IPS-15b (cell line): ENCODE results near the gene ERI2.
"Not testable (repeated sequence)": the region's sequence is repeated elsewhere in the genome, so short reads cannot be mapped to it uniquely, and the experiment has no call there.

Experiments used
- H3K27me3 ChIP-seq: one replicate; pipeline ENCODE4 v1.6.1; 2013; ENCODE audit warnings: low read length; ENCODE audit not compliant: control insufficient read depth, insufficient read depth
- H3K36me3 ChIP-seq: one replicate; pipeline ENCODE4 v1.6.1; 2013; ENCODE audit warnings: low read length; ENCODE audit not compliant: control insufficient read depth, insufficient read depth
- H3K4me1 ChIP-seq: one replicate; pipeline ENCODE4 v1.6.1; 2013; ENCODE audit warnings: mild to moderate bottlenecking, low read length; ENCODE audit not compliant: control insufficient read depth, insufficient read depth
- H3K4me3 ChIP-seq: one replicate; pipeline ENCODE4 v1.5.1; 2013; ENCODE audit warnings: low read depth, low read length
- H3K9ac ChIP-seq: one replicate; pipeline ENCODE4 v1.6.1; 2013; ENCODE audit warnings: low read depth, mild to moderate bottlenecking, low read length
- H3K9me3 ChIP-seq: one replicate; pipeline ENCODE4 v1.6.1; 2013; ENCODE audit warnings: mild to moderate bottlenecking, low read length; ENCODE audit not compliant: control insufficient read depth, insufficient read depth

The ERI2 gene

GRCh38 chr16:20781697-20782096 lies 24.6 kb downstream of the ERI2 start:
- Histone ChIP-seq H3K4me1 (no peaks in the 10 kb centered on the region), H3K36me3 (no peaks in the 10 kb centered on the region), H3K27me3 (no peaks in the 10 kb centered on the region), H3K9me3 (no peaks in the 10 kb centered on the region), H3K4me3 (no peak overlapping the region), H3K9ac (no peak overlapping the region)

- Histone ChIP-seq H3K9ac (no peak overlapping the region), H3K4me1 (no peaks in the 10 kb centered on the region), H3K27me3 (no peaks in the 10 kb centered on the region), H3K36me3 (no peaks in the 10 kb centered on the region), H3K4me3 (no peak overlapping the region), H3K9me3 (no peaks in the 10 kb centered on the region)
These were observed 31.4 kb downstream of the ERI2 start for GRCh38 chr16:20774703-20775362.

GRCh38 chr16:20773679-20774078 lies 32.6 kb downstream of the ERI2 start:
- Histone ChIP-seq H3K36me3 (no peaks in the 10 kb centered on the region), H3K4me1 (no peaks in the 10 kb centered on the region), H3K27me3 (no peaks in the 10 kb centered on the region), H3K9ac (no peak overlapping the region), H3K4me3 (no peak overlapping the region), H3K9me3 (no peaks in the 10 kb centered on the region)

- Histone ChIP-seq H3K36me3 (no peaks in the 10 kb centered on the region), H3K9me3 (no peaks in the 10 kb centered on the region), H3K4me3 (no peak overlapping the region), H3K4me1 (peaks cover 4% of the 10 kb centered on the region), H3K9ac (no peak overlapping the region), H3K27me3 (no peaks in the 10 kb centered on the region)
These were observed 37.5 kb downstream of the ERI2 start for GRCh38 chr16:20768818-20769217.

GRCh38 chr16:20768121-20768520 lies 38.2 kb downstream of the ERI2 start:
- no peak overlapping the region for H3K9ac ChIP-seq
- peaks cover 4% of the 10 kb centered on the region for H3K4me1 ChIP-seq
- no peaks in the 10 kb centered on the region for H3K9me3 ChIP-seq
- H3K27me3 ChIP-seq = no peaks in the 10 kb centered on the region
- no peaks in the 10 kb centered on the region for H3K36me3 ChIP-seq
- H3K4me3 ChIP-seq = no peak overlapping the region

GRCh38 chr16:20767577-20767976 lies 38.7 kb downstream of the ERI2 start:
- H3K4me1 ChIP-seq = peaks cover 4% of the 10 kb centered on the region
- H3K27me3 ChIP-seq = no peaks in the 10 kb centered on the region
- no peak overlapping the region for H3K9ac ChIP-seq
- H3K4me3 ChIP-seq = no peak overlapping the region
- H3K36me3 ChIP-seq = no peaks in the 10 kb centered on the region
- no peaks in the 10 kb centered on the region for H3K9me3 ChIP-seq

- Histone ChIP-seq H3K9ac (no peak overlapping the region), H3K4me1 (peaks cover 4% of the 10 kb centered on the region), H3K4me3 (no peak overlapping the region), H3K27me3 (no peaks in the 10 kb centered on the region), H3K36me3 (no peaks in the 10 kb centered on the region), H3K9me3 (no peaks in the 10 kb centered on the region)
These were observed 40.0 kb downstream of the ERI2 start for GRCh38 chr16:20766294-20766693.

GRCh38 chr16:20765732-20766131 lies 40.5 kb downstream of the ERI2 start:
- H3K27me3 ChIP-seq = no peaks in the 10 kb centered on the region
- H3K36me3 ChIP-seq = no peaks in the 10 kb centered on the region
- no peak overlapping the region for H3K9ac ChIP-seq
- peaks cover 4% of the 10 kb centered on the region for H3K4me1 ChIP-seq
- no peak overlapping the region for H3K4me3 ChIP-seq
- no peaks in the 10 kb centered on the region for H3K9me3 ChIP-seq

- not testable (repeated sequence) for H3K4me3 ChIP-seq, H3K4me1 ChIP-seq, H3K27me3 ChIP-seq, H3K9ac ChIP-seq, H3K36me3 ChIP-seq, H3K9me3 ChIP-seq
These were observed 41.8 kb downstream of the ERI2 start for GRCh38 chr16:20764448-20764847.

GRCh38 chr16:20763461-20764232 lies 42.6 kb downstream of the ERI2 start, which contains the start of gene ACSM3:
Gene ACSM3 (plus strand): TSS chr16:20764014. CDS start chr16:20770035, 6,021 bp downstream.
- Histone ChIP-seq H3K36me3 (no peaks in the 10 kb centered on the region), H3K9ac (peak within 1 kb of the TSS; percentile 51), H3K27me3 (no peaks in the 10 kb centered on the region), H3K4me3 (peak within 1 kb of the TSS; percentile 53), H3K9me3 (no peaks in the 10 kb centered on the region), H3K4me1 (peaks cover 4% of the 10 kb centered on the region)

- Histone ChIP-seq H3K27me3 (no peaks in the 10 kb centered on the region), H3K4me3 (no peak overlapping the region), H3K36me3 (no peaks in the 10 kb centered on the region), H3K4me1 (peaks cover 4% of the 10 kb centered on the region), H3K9me3 (no peaks in the 10 kb centered on the region), H3K9ac (no peak overlapping the region)
These were observed 43.7 kb downstream of the ERI2 start for GRCh38 chr16:20762404-20763123.
